Measurements from ENCODE around the gene SCTR. TPM values are rescaled to one million over a fixed set of nuclear protein-coding genes. Genes with fewer than 3 reads are reported as not detected.

Gene SCTR
- total and polyA plus RNA-seq, 4 donors, result 0.10 to 1.8 (median 0.93) TPM

GRCh38 chr2:119441376-119442225 lies 82.7 kb downstream of the SCTR start:
- Histone ChIP-seq H3K4me1 (ENCODE audit: control insufficient read depth, insufficient read depth, low read length) (no peaks in the 10 kb centered on the region), H3K4me3 (ENCODE audit: low read depth, low read length) (no peak overlapping the region), H3K27ac (ENCODE audit: low read depth, low read length) (no peak overlapping the region), H3K9me3 (ENCODE audit: control insufficient read depth, insufficient read depth, low read length) (no peaks in the 10 kb centered on the region), H3K36me3 (ENCODE audit: control insufficient read depth, insufficient read depth, low read length) (peaks cover 2% of the 10 kb centered on the region), H3K27me3 (ENCODE audit: control insufficient read depth, insufficient read depth, low read length) (no peaks in the 10 kb centered on the region)
- 80% methylated on average over 8 of the region's 8 CpGs for WGBS (ENCODE audit: insufficient coverage)
- DNase-seq (ENCODE audit: low read depth in 4 of 6, low spot score in 6 of 6), result no peak

GRCh38 chr2:119440873-119441272 lies 83.4 kb downstream of the SCTR start:
- WGBS (ENCODE audit: insufficient coverage), result 87% methylated on average over 3 of the region's 4 CpGs
- Histone ChIP-seq H3K27me3 (ENCODE audit: control insufficient read depth, insufficient read depth, low read length) (no peaks in the 10 kb centered on the region), H3K27ac (ENCODE audit: low read depth, low read length) (no peak overlapping the region), H3K36me3 (ENCODE audit: control insufficient read depth, insufficient read depth, low read length) (peaks cover 2% of the 10 kb centered on the region), H3K9me3 (ENCODE audit: control insufficient read depth, insufficient read depth, low read length) (no peaks in the 10 kb centered on the region), H3K4me1 (ENCODE audit: control insufficient read depth, insufficient read depth, low read length) (no peaks in the 10 kb centered on the region), H3K4me3 (ENCODE audit: low read depth, low read length) (no peak overlapping the region)
- DNase-seq (ENCODE audit: low read depth in 4 of 6, low spot score in 6 of 6), result no peak

- WGBS (ENCODE audit: insufficient coverage), result 33% methylated on average over 1 of the region's 1 CpG
- Histone ChIP-seq H3K4me3 (ENCODE audit: low read depth, low read length) (no peak overlapping the region), H3K4me1 (ENCODE audit: control insufficient read depth, insufficient read depth, low read length) (no peaks in the 10 kb centered on the region), H3K36me3 (ENCODE audit: control insufficient read depth, insufficient read depth, low read length) (peaks cover 2% of the 10 kb centered on the region), H3K27me3 (ENCODE audit: control insufficient read depth, insufficient read depth, low read length) (no peaks in the 10 kb centered on the region), H3K27ac (ENCODE audit: low read depth, low read length) (no peak overlapping the region), H3K9me3 (ENCODE audit: control insufficient read depth, insufficient read depth, low read length) (no peaks in the 10 kb centered on the region)
- DNase-seq (ENCODE audit: low read depth in 4 of 6, low spot score in 6 of 6), result no peak
These were observed 83.8 kb downstream of the SCTR start for GRCh38 chr2:119440501-119440870.

GRCh38 chr2:119439574-119440500 lies 84.4 kb downstream of the SCTR start:
- H3K4me3 ChIP-seq (ENCODE audit: low read depth, low read length), result no peak overlapping the region
- H3K27me3 ChIP-seq (ENCODE audit: control insufficient read depth, insufficient read depth, low read length), result no peaks in the 10 kb centered on the region
- H3K27ac ChIP-seq (ENCODE audit: low read depth, low read length), result no peak overlapping the region
- peaks cover 2% of the 10 kb centered on the region for H3K36me3 ChIP-seq (ENCODE audit: control insufficient read depth, insufficient read depth, low read length)
- no peaks in the 10 kb centered on the region for H3K4me1 ChIP-seq (ENCODE audit: control insufficient read depth, insufficient read depth, low read length)
- no peak for DNase-seq (ENCODE audit: low read depth in 4 of 6, low spot score in 6 of 6)
- WGBS (ENCODE audit: insufficient coverage), result 83% methylated on average over 12 of the region's 15 CpGs
- no peaks in the 10 kb centered on the region for H3K9me3 ChIP-seq (ENCODE audit: control insufficient read depth, insufficient read depth, low read length)

GRCh38 chr2:119438726-119439284 lies 85.5 kb downstream of the SCTR start:
- H3K27ac ChIP-seq (ENCODE audit: low read depth, low read length), result no peak overlapping the region
- peaks cover 2% of the 10 kb centered on the region for H3K36me3 ChIP-seq (ENCODE audit: control insufficient read depth, insufficient read depth, low read length)
- H3K27me3 ChIP-seq (ENCODE audit: control insufficient read depth, insufficient read depth, low read length), result no peaks in the 10 kb centered on the region
- H3K4me3 ChIP-seq (ENCODE audit: low read depth, low read length), result no peak overlapping the region
- no peaks in the 10 kb centered on the region for H3K9me3 ChIP-seq (ENCODE audit: control insufficient read depth, insufficient read depth, low read length)
- no peaks in the 10 kb centered on the region for H3K4me1 ChIP-seq (ENCODE audit: control insufficient read depth, insufficient read depth, low read length)
- DNase-seq (ENCODE audit: low read depth in 4 of 6, low spot score in 6 of 6), result no peak
- 93% methylated on average over 4 of the region's 6 CpGs for WGBS (ENCODE audit: insufficient coverage)

- Histone ChIP-seq H3K36me3 (ENCODE audit: control insufficient read depth, insufficient read depth, low read length) (peaks cover 2% of the 10 kb centered on the region), H3K9me3 (ENCODE audit: control insufficient read depth, insufficient read depth, low read length) (no peaks in the 10 kb centered on the region), H3K4me1 (ENCODE audit: control insufficient read depth, insufficient read depth, low read length) (no peaks in the 10 kb centered on the region), H3K27me3 (ENCODE audit: control insufficient read depth, insufficient read depth, low read length) (no peaks in the 10 kb centered on the region), H3K27ac (ENCODE audit: low read depth, low read length) (no peak overlapping the region), H3K4me3 (ENCODE audit: low read depth, low read length) (no peak overlapping the region)
- WGBS (ENCODE audit: insufficient coverage), result 88% methylated on average over 1 of the region's 6 CpGs
- no peak for DNase-seq (ENCODE audit: low read depth in 4 of 6, low spot score in 6 of 6)
These were observed 86.1 kb downstream of the SCTR start for GRCh38 chr2:119438128-119438656.

GRCh38 chr2:119436993-119437772 lies 87.1 kb downstream of the SCTR start:
- Histone ChIP-seq H3K27me3 (ENCODE audit: control insufficient read depth, insufficient read depth, low read length) (peaks cover 9% of the 10 kb centered on the region), H3K4me1 (ENCODE audit: control insufficient read depth, insufficient read depth, low read length) (peaks cover 10% of the 10 kb centered on the region), H3K27ac (ENCODE audit: low read depth, low read length) (no peak overlapping the region), H3K4me3 (ENCODE audit: low read depth, low read length) (no peak overlapping the region), H3K9me3 (ENCODE audit: control insufficient read depth, insufficient read depth, low read length) (no peaks in the 10 kb centered on the region), H3K36me3 (ENCODE audit: control insufficient read depth, insufficient read depth, low read length) (peaks cover 2% of the 10 kb centered on the region)
- WGBS (ENCODE audit: insufficient coverage), result 95% methylated on average over 21 of the region's 22 CpGs
- DNase-seq (ENCODE audit: low read depth in 4 of 6, low spot score in 6 of 6), result no peak

- Histone ChIP-seq H3K36me3 (ENCODE audit: control insufficient read depth, insufficient read depth, low read length) (peaks cover 2% of the 10 kb centered on the region), H3K27ac (ENCODE audit: low read depth, low read length) (no peak overlapping the region), H3K4me3 (ENCODE audit: low read depth, low read length) (no peak overlapping the region), H3K9me3 (ENCODE audit: control insufficient read depth, insufficient read depth, low read length) (no peaks in the 10 kb centered on the region), H3K27me3 (ENCODE audit: control insufficient read depth, insufficient read depth, low read length) (peaks cover 19% of the 10 kb centered on the region), H3K4me1 (ENCODE audit: control insufficient read depth, insufficient read depth, low read length) (peaks cover 20% of the 10 kb centered on the region)
- WGBS (ENCODE audit: insufficient coverage), result 77% methylated on average over 7 of the region's 7 CpGs
- no peak for DNase-seq (ENCODE audit: low read depth in 4 of 6, low spot score in 6 of 6)
These were observed 88.4 kb downstream of the SCTR start for GRCh38 chr2:119435953-119436297.

Measured in spinal cord (tissue), 10 donors.